Measurements from ENCODE around the gene HIF3A.
"Not testable (repeated sequence)": the region's sequence is repeated elsewhere in the genome, so short reads cannot be mapped to it uniquely, and the experiment has no call there.

Gene HIF3A

GRCh38 chr19:46365561-46365960, 68.7 kb downstream of the HIF3A start:
- no peak for DNase-seq

- DNase-seq, result no peak
These were observed 69.9 kb downstream of the HIF3A start for GRCh38 chr19:46366620-46367292.

GRCh38 chr19:46367426-46367825, 70.6 kb downstream of the HIF3A start:
- DNase-seq, result peak; percentile 32

GRCh38 chr19:46368116-46368515, 71.3 kb downstream of the HIF3A start:
- DNase-seq, result no peak

GRCh38 chr19:46369817-46370216, 73.0 kb downstream of the HIF3A start:
- DNase-seq, result no peak

- DNase-seq, result no peak
These were observed 74.6 kb downstream of the HIF3A start for GRCh38 chr19:46371371-46371901.

GRCh38 chr19:46372901-46373490, 76.2 kb downstream of the HIF3A start:
- peak; percentile 38 for DNase-seq

- DNase-seq, result peak; percentile 15
These were observed 76.9 kb downstream of the HIF3A start for GRCh38 chr19:46373491-46374359.

GRCh38 chr19:46374536-46375475, 78.0 kb downstream of the HIF3A start:
- DNase-seq, result no peak

- DNase-seq, result not testable (repeated sequence)
These were observed 78.7 kb downstream of the HIF3A start for GRCh38 chr19:46375476-46376067.

GRCh38 chr19:46376241-46377153, 79.7 kb downstream of the HIF3A start:
- DNase-seq, result no peak

- DNase-seq, result peak; percentile 54
These were observed 81.4 kb downstream of the HIF3A start for GRCh38 chr19:46378268-46378667.

GRCh38 chr19:46380690-46381089, 83.8 kb downstream of the HIF3A start:
- DNase-seq, result no peak

GRCh38 chr19:46381346-46381745, 84.5 kb downstream of the HIF3A start:
- no peak for DNase-seq

- DNase-seq, result no peak
These were observed 85.0 kb downstream of the HIF3A start for GRCh38 chr19:46381756-46382345.

GRCh38 chr19:46383171-46383815, 86.5 kb downstream of the HIF3A start:
- no peak for DNase-seq

GRCh38 chr19:46383846-46384245, 87.0 kb downstream of the HIF3A start:
- DNase-seq, result no peak

GRCh38 chr19:46384396-46384795, 87.6 kb downstream of the HIF3A start:
- DNase-seq, result no peak

GRCh38 chr19:46385636-46386035, 88.8 kb downstream of the HIF3A start:
- no peak for DNase-seq

GRCh38 chr19:46386151-46386550, 89.3 kb downstream of the HIF3A start:
- DNase-seq, result no peak

Measured in eye (tissue), 1 donor.